ENCODE data around the gene UPF1.

Gene UPF1

DNA sequence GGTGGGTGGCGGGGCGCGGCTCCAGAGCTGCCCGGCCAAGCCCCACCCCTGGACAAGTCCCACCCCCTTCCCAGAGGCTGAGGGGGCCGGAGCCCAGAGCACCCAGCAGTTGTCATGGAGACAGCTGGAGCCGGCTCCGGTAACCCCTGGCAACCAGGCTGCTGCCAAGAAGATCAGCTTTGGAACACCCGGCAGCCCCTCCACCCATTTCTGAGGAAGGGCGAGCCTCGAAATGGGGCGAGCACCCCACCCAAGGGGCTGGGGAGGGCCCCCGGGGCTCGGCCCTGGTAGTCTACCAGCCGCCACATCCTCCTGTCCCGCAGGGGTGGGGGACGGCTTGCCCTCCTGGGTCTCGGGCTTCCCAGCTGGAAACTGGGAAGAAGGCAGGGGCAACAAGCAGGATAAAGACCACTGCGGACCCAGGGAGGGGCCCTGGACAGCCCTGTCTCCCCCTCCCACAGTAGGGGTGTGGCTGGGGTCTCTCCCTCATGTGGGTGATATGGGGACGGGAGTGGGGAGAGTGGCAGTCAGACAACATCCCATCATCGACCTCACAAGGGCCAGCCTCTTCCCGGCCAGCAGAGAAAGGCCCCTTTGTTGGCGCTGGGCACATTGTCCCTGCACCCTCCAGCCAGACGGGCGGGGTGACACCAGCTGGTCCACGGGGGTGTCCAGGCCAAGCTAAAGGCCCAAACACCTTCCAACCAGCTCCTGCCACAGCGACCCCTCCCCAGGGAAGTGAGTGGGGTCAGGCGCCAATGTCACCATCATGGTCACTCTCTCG, 62.7 kb downstream of the UPF1 start:
- no peaks in the 10 kb centered on the region for H3K9me3 ChIP-seq (ENCODE audit: control extremely low read depth in 1 of 5, control insufficient read depth in 4 of 5, insufficient read depth in 2 of 5, low read depth in 1 of 5, low read length in 4 of 5)
- H3K27me3 ChIP-seq (replicated peaks in 2 of 5; ENCODE audit: control insufficient read depth in 4 of 5, insufficient read depth in 5 of 5, low read length in 4 of 5): peaks cover 0 to 46% (median 6%) of the 10 kb centered on the region in 5 experiments
- CTCF ChIA-PET: interaction anchor here (0.8 to 1.0 kb wide), 3 partner anchors 13 to 92 kb away, joined by 3 to 4 read pairs (median 4); no protein-coding TSS in a partner anchor
- POLR2A ChIA-PET: no interaction called here
- peaks cover 0 to 9% (median 3%) of the 10 kb centered on the region in 4 experiments for H3K36me3 ChIP-seq (ENCODE audit: control insufficient read depth in 4 of 4, insufficient read depth in 4 of 4, low read length in 3 of 4)
- 12% methylated on average over 12 of the region's 28 CpGs for WGBS (ENCODE audit: insufficient coverage)
- H3K4me1 ChIP-seq (ENCODE audit: control extremely low read depth in 1 of 4, control insufficient read depth in 4 of 4, insufficient read depth in 4 of 4, low read length in 3 of 4): peaks cover 0 to 18% (median 14%) of the 10 kb centered on the region in 4 experiments
- no peak for DNase-seq
- H3K4me3 ChIP-seq (ENCODE audit: control insufficient read depth in 1 of 7, extremely low read depth in 1 of 7, insufficient read depth in 4 of 7, low read depth in 2 of 7, low read length in 6 of 7): peak overlapping the region in 5 of 7 experiments; percentile 28 to 68 (median 65)
- H3K27ac ChIP-seq (ENCODE audit: insufficient read depth in 1 of 2, low read depth in 1 of 2, low read length in 2 of 2, poor library complexity in 1 of 2, severe bottlenecking in 2 of 2): no peak overlapping the region

DNA sequence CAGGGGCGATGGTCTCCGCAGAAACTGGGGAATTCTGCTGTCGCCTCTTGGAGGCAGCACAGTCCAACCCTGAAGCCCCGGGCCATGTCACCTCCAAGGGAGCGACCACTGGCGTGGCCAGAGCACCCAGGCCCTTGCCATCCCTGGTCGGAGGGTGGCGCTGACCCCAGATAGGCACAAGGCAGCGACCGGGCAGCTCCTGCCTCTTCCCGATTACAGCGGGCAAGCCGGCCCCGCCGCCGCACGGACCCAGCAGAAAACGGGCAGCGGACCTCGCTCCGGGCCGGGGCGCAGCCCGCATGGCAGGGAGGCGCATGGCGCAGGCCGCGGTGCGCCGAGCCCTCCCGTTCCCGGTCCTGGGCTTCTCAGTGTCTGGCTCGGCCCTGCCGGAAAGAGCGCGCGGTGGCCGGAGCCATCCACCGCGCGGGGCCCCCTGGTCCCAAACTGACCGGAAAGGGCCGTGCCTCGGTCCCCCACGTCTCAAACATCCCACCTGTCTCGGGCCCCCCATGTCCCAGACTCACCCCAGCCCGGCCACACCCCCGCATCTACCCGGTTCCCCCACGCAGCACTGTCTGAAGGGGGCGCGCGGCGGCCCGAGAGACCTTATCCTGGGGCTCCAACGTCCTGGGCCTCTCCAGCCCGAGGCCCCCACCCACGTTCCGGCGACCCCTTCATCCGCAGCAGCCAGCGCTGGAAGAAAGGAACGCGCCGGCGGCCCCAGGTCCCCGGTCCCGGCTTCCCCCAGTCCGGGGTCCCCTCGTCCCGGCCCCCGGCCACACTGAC, 63.5 kb downstream of the UPF1 start:
- peaks cover 0 to 17% (median 8%) of the 10 kb centered on the region in 4 experiments for H3K36me3 ChIP-seq (ENCODE audit: control insufficient read depth in 4 of 4, insufficient read depth in 4 of 4, low read length in 3 of 4)
- DNase-seq: peak in 1 of 3 donors; percentile 34
- peaks cover 0 to 18% (median 14%) of the 10 kb centered on the region in 4 experiments for H3K4me1 ChIP-seq (ENCODE audit: control extremely low read depth in 1 of 4, control insufficient read depth in 4 of 4, insufficient read depth in 4 of 4, low read length in 3 of 4)
- H3K4me3 ChIP-seq (ENCODE audit: control insufficient read depth in 1 of 7, extremely low read depth in 1 of 7, insufficient read depth in 4 of 7, low read depth in 2 of 7, low read length in 6 of 7): peak overlapping the region; percentile 18 to 68 (median 58)
- H3K27ac ChIP-seq (ENCODE audit: insufficient read depth in 1 of 2, low read depth in 1 of 2, low read length in 2 of 2, poor library complexity in 1 of 2, severe bottlenecking in 2 of 2): no peak overlapping the region
- peaks cover 0 to 46% (median 6%) of the 10 kb centered on the region in 5 experiments for H3K27me3 ChIP-seq (replicated peaks in 2 of 5; ENCODE audit: control insufficient read depth in 4 of 5, insufficient read depth in 5 of 5, low read length in 4 of 5)
- CTCF ChIA-PET: interaction anchor here (0.8 to 1.4 kb wide), 6 partner anchors 13 to 92 kb away, joined by 3 to 6 read pairs (median 4); no protein-coding TSS in a partner anchor
- POLR2A ChIA-PET: no interaction called here
- no peaks in the 10 kb centered on the region for H3K9me3 ChIP-seq (ENCODE audit: control extremely low read depth in 1 of 5, control insufficient read depth in 4 of 5, insufficient read depth in 2 of 5, low read depth in 1 of 5, low read length in 4 of 5)
- WGBS (ENCODE audit: insufficient coverage): under 1% methylated on average over 64 of the region's 72 CpGs

DNA sequence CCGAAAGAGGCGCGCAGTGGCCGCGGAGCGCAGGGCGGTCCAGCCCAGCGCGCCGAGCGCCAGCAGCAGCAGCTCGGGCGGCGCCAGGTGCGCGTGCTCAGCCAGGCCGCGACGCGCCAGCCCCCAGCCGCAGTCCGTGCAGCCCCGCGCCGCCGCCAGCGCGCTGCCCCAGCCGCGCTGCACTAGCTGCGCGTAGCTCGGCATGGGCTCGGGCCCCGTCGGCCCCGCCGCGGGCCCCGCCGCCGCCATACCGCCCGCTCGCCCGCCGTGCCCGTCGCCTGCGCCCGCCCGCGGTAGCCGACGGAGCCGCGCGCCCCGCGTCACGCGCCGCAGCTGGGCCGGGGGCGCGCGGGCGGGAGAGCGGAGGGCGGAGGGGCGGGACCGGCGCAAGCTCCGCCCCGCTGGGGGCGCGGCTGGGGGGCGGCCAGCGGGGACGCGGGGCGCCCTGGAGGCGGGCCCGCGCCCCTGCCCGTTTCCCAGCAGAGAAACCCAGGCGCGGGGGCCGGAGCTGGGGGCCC, 64.1 kb downstream of the UPF1 start, which contains the start of gene CERS1:
Gene CERS1 (minus strand): TSS at position 335 of the 518 bp plus-strand sequence. CDS start 86 bp downstream, at position 249.
- Histone ChIP-seq H3K4me3 (ENCODE audit: control insufficient read depth in 1 of 7, extremely low read depth in 1 of 7, insufficient read depth in 4 of 7, low read depth in 2 of 7, low read length in 6 of 7) (peak within 1 kb of the TSS; percentile 18 to 68 (median 58)), H3K36me3 (ENCODE audit: control insufficient read depth in 4 of 4, insufficient read depth in 4 of 4, low read length in 3 of 4) (peaks cover 2 to 22% (median 11%) of the 10 kb centered on the region in 4 experiments), H3K27me3 (replicated peaks in 2 of 5; ENCODE audit: control insufficient read depth in 4 of 5, insufficient read depth in 5 of 5, low read length in 4 of 5) (peaks cover 0 to 46% (median 6%) of the 10 kb centered on the region in 5 experiments), H3K4me1 (ENCODE audit: control extremely low read depth in 1 of 4, control insufficient read depth in 4 of 4, insufficient read depth in 4 of 4, low read length in 3 of 4) (peaks cover 0 to 18% (median 14%) of the 10 kb centered on the region in 4 experiments), H3K27ac (ENCODE audit: insufficient read depth in 1 of 2, low read depth in 1 of 2, low read length in 2 of 2, poor library complexity in 1 of 2, severe bottlenecking in 2 of 2) (no peak within 1 kb of the TSS), H3K9me3 (ENCODE audit: control extremely low read depth in 1 of 5, control insufficient read depth in 4 of 5, insufficient read depth in 2 of 5, low read depth in 1 of 5, low read length in 4 of 5) (no peaks in the 10 kb centered on the region)
- ChIA-PET POLR2A (no interaction called here), CTCF (interaction anchor here (1.2 to 1.4 kb wide), 3 partner anchors 12 to 24 kb away, joined by 3 to 6 read pairs (median 5); no protein-coding TSS in a partner anchor)
- peak in 2 of 3 donors; percentile 35 to 48 for DNase-seq
- 0% methylated on average over 31 of the region's 89 CpGs for WGBS (ENCODE audit: insufficient coverage)

DNA sequence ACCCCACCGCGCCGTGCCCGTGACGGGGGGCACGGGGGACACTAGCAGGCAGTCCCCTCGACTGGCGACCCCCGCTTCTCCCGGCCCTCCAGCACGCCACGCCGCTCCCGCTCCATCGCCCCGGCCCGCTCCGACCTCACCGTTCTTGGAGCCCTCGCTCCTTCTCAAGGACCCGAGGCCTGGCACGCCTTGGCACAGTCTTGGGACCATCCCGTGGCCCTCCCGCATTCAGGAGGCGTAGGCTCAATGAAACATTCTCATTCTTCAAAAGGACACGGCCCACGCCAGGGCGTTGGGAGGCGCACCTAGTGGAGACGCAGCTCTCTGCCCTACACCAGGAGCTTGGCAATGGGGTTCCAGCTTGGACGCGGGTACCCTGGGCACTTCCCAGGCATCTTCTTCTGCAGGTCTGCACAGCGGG, 64.7 kb downstream of the UPF1 start:
- DNase-seq: peak in 1 of 3 donors; percentile 21
- H3K4me1 ChIP-seq (ENCODE audit: control extremely low read depth in 1 of 4, control insufficient read depth in 4 of 4, insufficient read depth in 4 of 4, low read length in 3 of 4): peaks cover 0 to 18% (median 14%) of the 10 kb centered on the region in 4 experiments
- CTCF ChIA-PET: interaction anchor here (1.2 to 1.4 kb wide), 3 partner anchors 11 to 24 kb away, joined by 3 to 6 read pairs (median 5); no protein-coding TSS in a partner anchor

DNA sequence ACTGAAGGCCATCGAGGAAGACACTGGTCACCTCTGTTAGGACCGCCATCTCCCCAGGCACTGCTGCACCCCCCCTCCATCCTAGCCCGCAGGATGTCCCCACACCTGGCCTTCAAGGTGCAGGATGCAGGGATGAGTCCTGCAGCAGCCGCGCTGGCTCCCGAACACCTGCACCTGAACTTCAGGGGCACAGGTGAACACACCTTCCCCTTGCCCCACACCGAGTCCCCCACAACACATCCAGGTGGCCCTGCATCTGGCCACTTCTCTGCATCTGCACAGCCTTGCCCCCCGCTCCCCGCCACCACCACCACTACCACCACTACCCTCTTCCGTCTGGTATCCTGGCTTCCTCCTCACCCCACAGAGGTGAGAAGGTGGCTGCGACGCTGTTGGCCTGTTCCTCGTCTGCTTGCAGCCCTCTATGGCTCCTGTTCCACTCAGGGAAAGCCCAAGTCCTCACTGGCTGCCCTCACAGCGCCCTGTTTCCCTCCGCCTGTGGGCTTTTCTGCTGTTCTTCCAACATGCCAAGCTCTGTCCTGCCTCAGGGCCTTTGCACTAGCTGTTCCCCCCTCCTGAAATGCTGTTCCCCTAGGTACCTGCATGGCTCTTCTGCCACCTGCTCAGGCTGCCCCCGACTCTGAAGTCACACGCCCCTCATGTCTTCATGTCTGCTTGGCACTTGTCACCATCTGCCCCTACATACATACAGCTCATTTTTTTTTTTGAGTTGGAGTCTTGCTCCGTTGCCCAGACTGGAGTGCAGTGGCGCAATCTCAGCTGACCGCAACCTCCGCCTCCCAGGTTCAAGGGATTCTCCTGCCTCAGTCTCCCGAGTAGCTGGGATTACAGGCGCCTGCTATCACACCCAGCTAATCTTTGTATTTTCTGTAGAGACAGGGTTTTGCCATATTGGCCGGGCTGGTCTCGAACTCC, 65.6 kb downstream of the UPF1 start:
- ChIA-PET POLR2A (no interaction called here), CTCF (interaction anchor here (0.6 to 1.4 kb wide), 2 partner anchors 11 to 51 kb away, joined by 3 to 6 read pairs; no protein-coding TSS in a partner anchor)
- 92% methylated on average over 25 of the region's 25 CpGs for WGBS (ENCODE audit: insufficient coverage)
- Histone ChIP-seq H3K36me3 (ENCODE audit: control insufficient read depth in 4 of 4, insufficient read depth in 4 of 4, low read length in 3 of 4) (peaks cover 2 to 30% (median 19%) of the 10 kb centered on the region in 4 experiments), H3K27me3 (replicated peaks in 2 of 5; ENCODE audit: control insufficient read depth in 4 of 5, insufficient read depth in 5 of 5, low read length in 4 of 5) (peaks cover 0 to 44% (median 6%) of the 10 kb centered on the region in 5 experiments), H3K9me3 (ENCODE audit: control extremely low read depth in 1 of 5, control insufficient read depth in 4 of 5, insufficient read depth in 2 of 5, low read depth in 1 of 5, low read length in 4 of 5) (no peaks in the 10 kb centered on the region), H3K27ac (ENCODE audit: insufficient read depth in 1 of 2, low read depth in 1 of 2, low read length in 2 of 2, poor library complexity in 1 of 2, severe bottlenecking in 2 of 2) (no peak overlapping the region), H3K4me3 (ENCODE audit: control insufficient read depth in 1 of 7, extremely low read depth in 1 of 7, insufficient read depth in 4 of 7, low read depth in 2 of 7, low read length in 6 of 7) (no peak overlapping the region), H3K4me1 (ENCODE audit: control extremely low read depth in 1 of 4, control insufficient read depth in 4 of 4, insufficient read depth in 4 of 4, low read length in 3 of 4) (peaks cover 0 to 18% (median 14%) of the 10 kb centered on the region in 4 experiments)
- DNase-seq: no peak

More for the DNA sequence above, 64.7 kb downstream of the UPF1 start:
- no peak overlapping the region for H3K27ac ChIP-seq (ENCODE audit: insufficient read depth in 1 of 2, low read depth in 1 of 2, low read length in 2 of 2, poor library complexity in 1 of 2, severe bottlenecking in 2 of 2)
- peaks cover 2 to 28% (median 17%) of the 10 kb centered on the region in 4 experiments for H3K36me3 ChIP-seq (ENCODE audit: control insufficient read depth in 4 of 4, insufficient read depth in 4 of 4, low read length in 3 of 4)
- POLR2A ChIA-PET: no interaction called here
- H3K4me3 ChIP-seq (ENCODE audit: control insufficient read depth in 1 of 7, extremely low read depth in 1 of 7, insufficient read depth in 4 of 7, low read depth in 2 of 7, low read length in 6 of 7): peak overlapping the region in 2 of 7 experiments; percentile 2 to 28
- H3K27me3 ChIP-seq (replicated peaks in 2 of 5; ENCODE audit: control insufficient read depth in 4 of 5, insufficient read depth in 5 of 5, low read length in 4 of 5): peaks cover 0 to 45% (median 6%) of the 10 kb centered on the region in 5 experiments
- 27% methylated on average over 32 of the region's 33 CpGs for WGBS (ENCODE audit: insufficient coverage)
- H3K9me3 ChIP-seq (ENCODE audit: control extremely low read depth in 1 of 5, control insufficient read depth in 4 of 5, insufficient read depth in 2 of 5, low read depth in 1 of 5, low read length in 4 of 5): no peaks in the 10 kb centered on the region

DNA sequence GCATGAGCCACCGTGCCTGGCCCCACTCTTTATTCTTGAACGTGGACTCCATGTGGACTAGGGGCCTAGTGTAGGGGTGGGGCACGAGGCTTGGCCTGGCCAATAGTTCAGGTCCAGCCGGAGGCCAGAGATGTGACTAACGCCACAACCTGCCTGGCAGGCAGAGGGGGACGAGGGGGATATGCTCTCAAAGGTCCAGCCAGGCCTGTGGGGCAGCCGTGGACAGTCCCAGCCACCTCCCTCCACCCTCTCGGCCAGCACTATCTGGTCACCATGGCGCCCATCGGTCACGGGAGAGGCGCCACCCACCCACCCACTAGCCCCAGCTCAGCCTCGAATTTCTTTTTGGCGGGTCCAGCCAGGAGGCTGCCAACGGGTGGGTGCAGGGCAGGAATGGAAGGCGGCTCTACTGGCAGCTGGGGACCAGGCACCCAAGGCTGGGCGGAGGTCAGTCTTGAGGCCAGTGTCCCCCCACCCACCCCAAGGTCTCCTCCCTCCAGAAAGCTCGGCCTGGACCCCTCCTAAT, 66.4 kb downstream of the UPF1 start:
- Histone ChIP-seq H3K27ac (ENCODE audit: insufficient read depth in 1 of 2, low read depth in 1 of 2, low read length in 2 of 2, poor library complexity in 1 of 2, severe bottlenecking in 2 of 2) (no peak overlapping the region), H3K4me1 (ENCODE audit: control extremely low read depth in 1 of 4, control insufficient read depth in 4 of 4, insufficient read depth in 4 of 4, low read length in 3 of 4) (peaks cover 0 to 18% (median 14%) of the 10 kb centered on the region in 4 experiments), H3K27me3 (replicated peaks in 2 of 5; ENCODE audit: control insufficient read depth in 4 of 5, insufficient read depth in 5 of 5, low read length in 4 of 5) (peaks cover 0 to 39% (median 6%) of the 10 kb centered on the region in 5 experiments), H3K4me3 (ENCODE audit: control insufficient read depth in 1 of 7, extremely low read depth in 1 of 7, insufficient read depth in 4 of 7, low read depth in 2 of 7, low read length in 6 of 7) (no peak overlapping the region), H3K36me3 (ENCODE audit: control insufficient read depth in 4 of 4, insufficient read depth in 4 of 4, low read length in 3 of 4) (peaks cover 2 to 36% (median 21%) of the 10 kb centered on the region in 4 experiments), H3K9me3 (ENCODE audit: control extremely low read depth in 1 of 5, control insufficient read depth in 4 of 5, insufficient read depth in 2 of 5, low read depth in 1 of 5, low read length in 4 of 5) (no peaks in the 10 kb centered on the region)
- POLR2A ChIA-PET: no interaction called here
- WGBS (ENCODE audit: insufficient coverage): 94% methylated on average over 12 of the region's 18 CpGs
- CTCF ChIA-PET: no interaction called here
- DNase-seq: no peak
